ENCODE measurements around the gene DRG2.
A peak's percentile ranks its signal among the peaks of the same experiment; 100 is the strongest.

Gene DRG2, protein sequence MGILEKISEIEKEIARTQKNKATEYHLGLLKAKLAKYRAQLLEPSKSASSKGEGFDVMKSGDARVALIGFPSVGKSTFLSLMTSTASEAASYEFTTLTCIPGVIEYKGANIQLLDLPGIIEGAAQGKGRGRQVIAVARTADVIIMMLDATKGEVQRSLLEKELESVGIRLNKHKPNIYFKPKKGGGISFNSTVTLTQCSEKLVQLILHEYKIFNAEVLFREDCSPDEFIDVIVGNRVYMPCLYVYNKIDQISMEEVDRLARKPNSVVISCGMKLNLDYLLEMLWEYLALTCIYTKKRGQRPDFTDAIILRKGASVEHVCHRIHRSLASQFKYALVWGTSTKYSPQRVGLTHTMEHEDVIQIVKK

GRCh38 chr17:18087610-18088491, at the start of gene DRG2:
DRG2 (plus strand) TSS chr17:18087948; CDS start chr17:18088024, 76 bp downstream.
- DNase-seq: peak; percentile 26 to 90 (median 80)

DNA sequence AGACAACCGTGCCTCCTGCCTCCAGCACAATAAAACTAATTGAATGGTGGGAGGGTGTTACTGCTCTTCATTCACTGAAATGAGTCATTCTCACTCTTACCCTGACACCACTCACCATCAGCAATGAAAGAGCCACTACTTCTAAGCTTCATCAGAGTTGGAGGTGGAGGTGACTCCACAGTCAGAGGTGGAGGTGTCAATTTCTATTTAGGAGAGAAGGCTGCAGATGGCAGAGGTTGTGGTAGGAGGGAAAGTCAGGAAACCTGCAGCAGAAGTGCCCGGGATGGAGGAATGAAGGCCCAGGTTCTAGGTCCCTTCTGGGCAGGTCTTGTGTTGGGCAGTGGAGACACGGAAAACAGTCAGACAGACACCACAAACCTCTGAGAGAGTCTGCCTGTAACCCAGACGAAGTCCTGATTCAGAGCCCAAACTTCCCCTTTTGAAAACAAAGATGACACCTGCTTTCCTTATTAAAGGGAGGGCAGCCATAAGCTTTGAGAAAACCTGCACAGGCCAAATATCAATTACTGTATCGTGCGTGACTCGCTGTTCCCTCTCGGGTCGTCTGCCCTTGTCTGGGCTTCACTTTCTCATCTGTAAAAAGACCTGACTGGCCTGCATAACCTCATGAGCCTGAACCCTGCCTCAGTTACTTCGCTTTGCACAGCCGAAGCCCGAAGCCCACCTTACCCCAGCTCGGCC, 49.4 kb upstream of the DRG2 start:
- no peak for DNase-seq

DNA sequence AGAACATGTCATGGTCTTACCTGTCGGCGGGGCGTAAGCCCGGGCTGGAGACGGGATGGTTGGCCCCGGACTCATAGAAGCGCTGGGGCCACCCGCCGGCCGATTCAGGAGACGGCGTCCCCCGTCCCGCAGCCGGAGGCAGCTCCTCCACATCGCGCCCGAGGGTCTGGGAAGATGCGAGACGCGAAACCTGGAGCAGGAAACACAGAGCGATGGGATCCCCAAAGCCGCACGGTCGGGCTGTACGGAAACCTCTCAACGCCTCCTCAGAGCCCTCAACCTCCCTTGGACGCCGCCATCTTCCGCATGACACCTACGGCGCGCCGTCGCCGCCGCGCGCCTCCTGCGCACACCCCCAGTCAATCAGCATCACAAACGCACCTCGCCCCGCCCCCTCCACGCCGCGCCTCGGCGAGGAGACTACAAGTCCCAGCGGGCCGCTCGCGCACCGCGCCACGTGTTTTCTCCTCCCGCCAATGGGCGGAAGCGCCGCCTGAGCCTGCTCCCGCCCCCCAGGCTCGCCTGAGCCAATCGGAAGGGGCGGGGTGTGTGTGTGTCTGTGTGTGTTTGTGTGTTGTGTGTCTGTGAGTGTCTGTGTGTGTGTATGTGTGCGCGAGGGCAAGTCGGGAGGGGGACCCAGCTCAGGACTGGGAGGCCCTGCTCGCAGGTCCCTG, 48.8 kb upstream of the DRG2 start, which contains the start of the genes ATPAF2 and GID4:
Gene ATPAF2, minus strand, starts transcription at position 308 of the 674 bp plus-strand sequence. Its CDS starts 155 bp downstream, at position 153.
Gene GID4, plus strand, starts transcription at position 548 of the 674 bp plus-strand sequence. Its CDS starts 57 bp downstream, at position 605.
- DNase-seq: peak; percentile 93 to 99 (median 98)

DNA sequence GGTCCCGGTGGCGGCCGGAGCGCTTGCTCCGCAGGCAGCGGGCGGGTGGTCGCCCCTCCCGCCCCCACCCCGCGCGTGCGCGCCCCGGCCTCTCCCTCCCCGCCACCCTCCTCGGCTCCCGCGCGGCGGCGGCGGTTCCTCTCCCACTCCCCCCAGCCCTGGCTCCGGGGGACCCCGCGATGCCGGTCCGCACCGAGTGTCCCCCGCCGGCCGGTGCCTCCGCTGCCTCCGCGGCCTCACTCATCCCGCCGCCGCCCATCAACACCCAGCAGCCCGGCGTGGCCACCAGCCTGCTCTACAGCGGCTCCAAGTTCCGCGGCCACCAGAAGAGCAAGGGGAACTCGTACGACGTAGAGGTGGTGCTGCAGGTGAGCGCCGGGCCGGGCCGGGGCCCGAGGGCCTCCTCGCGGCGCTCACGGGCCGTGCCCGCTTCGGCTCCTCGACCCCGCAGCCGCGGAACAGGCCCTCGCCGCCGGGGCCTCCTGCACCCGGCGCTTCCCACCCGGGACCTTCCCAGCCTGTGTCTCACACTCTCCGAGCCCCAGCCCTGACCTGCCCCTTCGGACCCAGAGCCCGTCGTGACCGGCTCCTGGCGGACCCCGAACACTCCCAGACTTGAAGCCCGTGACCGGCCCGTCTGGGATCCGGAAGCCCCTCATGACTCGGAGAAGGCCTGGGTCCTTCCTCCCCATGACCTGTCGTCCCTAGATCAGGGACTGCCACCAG, 48.0 kb upstream of the DRG2 start:
- DNase-seq: peak in 1 of 14 donors; percentile 40

DNA sequence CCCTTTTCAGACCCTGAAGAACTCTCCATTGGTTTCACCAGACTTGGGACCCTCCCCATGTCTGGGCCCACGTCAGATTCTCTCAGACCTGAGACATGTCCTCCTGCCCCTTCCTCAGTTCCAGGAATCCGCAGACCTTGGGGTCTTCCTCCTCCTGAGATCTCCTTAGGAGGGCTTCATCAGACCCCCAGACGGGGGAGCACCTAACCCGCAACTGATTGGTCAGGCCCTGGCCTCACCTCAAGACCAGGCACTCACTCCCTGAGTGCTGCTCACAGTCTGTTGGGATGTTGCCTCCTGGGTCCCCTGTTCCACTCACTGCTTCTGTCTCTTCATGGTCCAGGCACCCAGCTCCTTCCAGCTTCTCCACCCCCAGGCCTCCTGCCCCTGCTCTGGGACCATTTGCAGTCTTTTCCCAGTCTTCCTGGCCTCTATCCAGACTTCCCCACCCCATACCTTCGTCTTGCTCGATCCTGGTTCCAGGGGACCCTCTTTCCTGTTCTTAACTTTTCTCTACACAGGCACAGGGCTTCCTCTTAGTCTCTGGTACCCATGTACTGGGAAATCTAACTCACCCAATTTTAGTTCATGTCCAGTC, 47.4 kb upstream of the DRG2 start:
- DNase-seq: no peak

DNA sequence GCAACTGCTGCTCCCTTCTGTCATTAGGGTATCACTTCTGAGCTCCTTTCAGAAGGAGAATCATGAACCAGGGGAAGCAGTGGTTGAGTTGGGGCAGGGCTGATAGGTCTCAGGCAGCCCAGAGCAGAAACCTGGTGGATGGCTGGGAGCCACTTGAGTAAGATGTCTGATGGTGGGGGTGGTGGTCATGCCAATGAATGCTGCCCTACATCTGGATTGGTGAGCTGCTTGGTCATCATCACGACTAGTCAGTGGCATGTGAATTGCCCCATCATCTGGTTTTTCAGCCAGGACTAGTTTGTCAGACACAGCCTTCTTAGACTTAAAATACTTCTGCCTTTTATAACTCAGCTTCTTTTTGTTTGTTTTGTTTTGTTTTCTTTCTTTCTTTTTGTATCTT, 46.0 kb upstream of the DRG2 start:
- no peak for DNase-seq

GRCh38 chr17:18042983-18043382, 44.8 kb upstream of the DRG2 start:
- no peak for DNase-seq

DNA sequence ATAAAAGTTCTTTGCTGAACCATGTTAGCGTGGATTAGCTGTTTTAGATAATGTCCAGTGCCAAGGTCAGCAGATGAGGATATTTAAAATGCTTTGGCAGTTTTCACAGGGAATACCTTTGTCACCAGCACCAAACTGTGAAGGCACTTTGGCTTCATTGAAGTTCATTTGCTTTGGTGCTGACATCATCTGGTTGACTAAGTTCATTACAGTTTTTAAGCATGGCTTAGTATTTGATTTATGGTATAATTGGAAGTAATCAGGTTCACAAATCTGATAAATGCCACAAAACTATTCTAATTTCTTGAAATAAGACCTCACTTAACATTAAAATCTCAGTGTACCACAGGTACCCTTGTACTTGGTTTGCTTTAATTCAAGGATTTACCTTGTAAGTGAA, 44.3 kb upstream of the DRG2 start:
- DNase-seq: no peak

DNA sequence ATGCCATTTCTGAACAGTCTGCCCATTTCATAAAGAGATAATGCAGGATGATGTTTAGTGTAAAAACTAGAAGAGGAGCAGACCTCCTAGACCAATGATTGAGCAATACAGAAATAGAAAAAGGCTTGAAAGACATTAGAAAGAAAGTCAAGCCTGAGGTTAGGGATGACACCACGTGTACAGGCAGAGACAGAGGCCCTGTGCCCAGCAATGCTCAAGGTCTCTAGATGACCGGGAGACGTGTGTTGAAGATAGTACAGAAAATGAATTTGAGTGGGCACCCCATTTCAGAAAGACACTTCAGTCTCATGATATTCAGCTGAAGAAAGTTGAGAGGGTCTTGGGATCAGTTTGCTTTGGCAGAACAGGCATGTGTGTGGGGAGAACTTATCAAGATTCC, 43.1 kb upstream of the DRG2 start:
- no peak for DNase-seq

GRCh38 chr17:18045691-18046350, 41.9 kb upstream of the DRG2 start:
- no peak for DNase-seq

DNA sequence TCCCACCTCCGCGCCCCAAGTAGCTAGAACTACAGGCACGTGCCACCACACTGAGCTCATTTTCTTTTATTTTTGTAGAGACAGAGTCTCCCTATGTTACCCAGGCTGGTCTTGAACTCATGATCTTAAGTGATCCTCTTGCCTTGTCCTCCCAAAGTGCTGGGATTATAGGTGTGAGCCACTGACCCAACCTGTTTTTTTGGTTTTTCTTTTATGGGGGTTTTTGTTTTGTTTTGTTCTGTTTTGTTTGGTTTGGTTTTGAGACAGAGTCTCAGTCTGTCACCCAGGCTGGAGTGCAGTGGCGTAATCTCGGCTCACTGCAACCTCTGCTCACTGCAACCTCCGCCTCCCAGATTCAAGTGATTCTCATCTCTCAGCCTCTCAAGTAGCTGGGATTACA, 32.2 kb upstream of the DRG2 start:
- no peak for DNase-seq

GRCh38 chr17:18056214-18056613, 31.5 kb upstream of the DRG2 start:
- DNase-seq: no peak

GRCh38 chr17:18059283-18059682, 28.5 kb upstream of the DRG2 start:
- no peak for DNase-seq

DNA sequence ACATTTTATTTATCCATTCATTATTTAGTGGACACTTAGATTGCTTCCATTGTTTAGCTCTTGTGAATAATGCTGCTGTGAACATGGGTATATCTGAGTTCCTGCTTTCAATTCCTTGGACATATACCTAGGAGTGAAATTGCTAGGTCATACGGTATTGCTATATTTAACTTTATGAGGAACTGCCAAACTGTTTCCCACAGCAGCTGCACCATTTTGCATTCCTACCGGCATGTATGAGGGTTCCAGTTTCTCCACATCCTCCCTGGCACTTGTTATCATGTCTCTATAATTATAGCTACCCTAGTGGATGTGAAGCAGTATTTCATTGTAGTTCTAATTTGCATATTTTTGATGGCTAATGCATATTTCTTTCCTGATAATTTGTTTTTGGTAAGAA, 23.7 kb upstream of the DRG2 start:
- DNase-seq: no peak

GRCh38 chr17:18065546-18065945, 22.2 kb upstream of the DRG2 start:
- DNase-seq: no peak

- no peak for DNase-seq
These were observed 20.9 kb upstream of the DRG2 start for GRCh38 chr17:18066866-18067265.

GRCh38 chr17:18069101-18069500, 18.6 kb upstream of the DRG2 start:
- no peak for DNase-seq

GRCh38 chr17:18070861-18071340, 16.8 kb upstream of the DRG2 start:
- DNase-seq: no peak

DNA sequence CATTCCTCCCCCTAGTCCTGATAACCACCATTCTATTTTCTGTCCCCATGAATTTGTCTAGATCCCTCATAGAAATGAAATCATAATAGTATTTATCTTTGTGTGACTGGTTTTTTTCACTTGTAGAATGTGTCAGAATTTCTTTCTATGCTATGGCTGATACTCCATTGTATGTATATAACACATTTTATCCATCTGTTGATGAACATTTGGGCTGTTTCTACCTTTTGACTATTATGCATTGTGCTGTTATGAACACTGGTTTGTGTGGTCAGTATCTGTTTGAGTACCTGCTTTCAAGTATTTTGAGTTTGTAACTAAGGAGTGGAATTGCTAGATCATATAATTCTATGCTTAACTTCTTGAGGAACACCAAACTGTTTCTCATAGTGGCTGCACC, 16.0 kb upstream of the DRG2 start:
- DNase-seq: no peak

DNA sequence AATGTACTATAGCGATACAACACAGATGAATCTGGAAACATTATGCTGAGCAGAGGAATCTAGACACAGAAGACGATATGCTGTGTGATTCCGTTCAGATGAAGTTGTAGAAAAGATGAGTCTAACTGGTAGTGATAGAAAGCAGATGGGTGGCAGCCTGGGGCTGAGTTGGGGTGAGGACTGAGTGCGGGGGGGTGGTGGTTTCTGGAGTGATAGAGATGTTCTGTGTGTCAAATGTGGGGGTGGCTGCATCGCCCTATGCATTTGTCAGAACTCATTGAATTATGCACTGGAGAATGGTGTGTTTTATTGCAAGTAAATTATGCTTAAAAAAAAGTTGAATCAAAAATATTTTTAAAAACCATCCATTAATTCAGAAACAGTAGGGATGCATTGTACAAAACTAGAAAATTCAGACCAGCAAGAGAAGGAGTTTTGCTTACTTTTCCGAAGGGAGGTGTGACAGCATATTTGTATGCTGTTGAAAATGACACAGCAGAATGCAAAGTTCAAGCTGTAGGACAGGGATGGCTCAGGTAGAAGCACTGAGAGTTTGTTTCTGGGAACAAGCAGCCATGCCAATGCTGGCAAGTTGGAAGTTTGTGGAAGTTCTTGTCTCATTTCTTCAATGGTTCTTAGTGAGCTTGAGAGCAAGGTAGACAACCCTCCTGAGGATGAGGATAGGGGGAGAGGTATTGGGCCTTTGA, 13.0 kb upstream of the DRG2 start:
- DNase-seq: no peak

All from C1 segment of cervical spinal cord (tissue), 14 donors.